ENCODE data around the gene E2F6. TPM values are rescaled to one million over a fixed set of nuclear protein-coding genes. Genes with fewer than 3 reads are reported as not detected.

E2F6 gene
- total RNA-seq, 1 donor from 2014 or later: 11.8 TPM

DNA sequence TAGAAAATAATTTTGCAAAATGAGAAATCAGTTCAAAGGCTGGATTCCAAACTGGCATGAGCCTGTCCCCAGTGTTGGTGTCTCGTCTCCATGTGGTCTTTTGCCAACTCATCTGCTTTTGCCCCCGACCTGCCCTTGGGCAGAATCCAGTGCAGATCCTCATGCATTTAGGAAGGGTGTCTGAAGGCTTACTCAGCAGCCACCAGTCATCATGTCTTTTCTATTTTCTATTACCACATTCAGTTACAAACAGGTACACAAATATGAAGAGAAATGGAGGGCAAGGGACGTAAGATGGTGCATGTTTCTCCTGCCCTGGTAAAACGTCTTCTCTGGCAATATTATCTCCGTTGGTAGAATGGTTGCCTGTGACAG, 43.5 kb downstream of the E2F6 start:
- intact Hi-C loops (cut with micrococcal nuclease): no loop called here
- Mint-ChIP-seq H3K9me3 (peaks cover 3% of the 10 kb centered on the region), H3K27me3 (no peaks in the 10 kb centered on the region), H3K4me1 (no peaks in the 10 kb centered on the region), H3K4me3 (no peak overlapping the region), H3K36me3 (ENCODE audit: low read depth) (no peaks in the 10 kb centered on the region), H3K27ac (no peak overlapping the region)
- ATAC-seq (ENCODE audit: low read depth): no peak
- TF ChIP-seq, protein P1, sequence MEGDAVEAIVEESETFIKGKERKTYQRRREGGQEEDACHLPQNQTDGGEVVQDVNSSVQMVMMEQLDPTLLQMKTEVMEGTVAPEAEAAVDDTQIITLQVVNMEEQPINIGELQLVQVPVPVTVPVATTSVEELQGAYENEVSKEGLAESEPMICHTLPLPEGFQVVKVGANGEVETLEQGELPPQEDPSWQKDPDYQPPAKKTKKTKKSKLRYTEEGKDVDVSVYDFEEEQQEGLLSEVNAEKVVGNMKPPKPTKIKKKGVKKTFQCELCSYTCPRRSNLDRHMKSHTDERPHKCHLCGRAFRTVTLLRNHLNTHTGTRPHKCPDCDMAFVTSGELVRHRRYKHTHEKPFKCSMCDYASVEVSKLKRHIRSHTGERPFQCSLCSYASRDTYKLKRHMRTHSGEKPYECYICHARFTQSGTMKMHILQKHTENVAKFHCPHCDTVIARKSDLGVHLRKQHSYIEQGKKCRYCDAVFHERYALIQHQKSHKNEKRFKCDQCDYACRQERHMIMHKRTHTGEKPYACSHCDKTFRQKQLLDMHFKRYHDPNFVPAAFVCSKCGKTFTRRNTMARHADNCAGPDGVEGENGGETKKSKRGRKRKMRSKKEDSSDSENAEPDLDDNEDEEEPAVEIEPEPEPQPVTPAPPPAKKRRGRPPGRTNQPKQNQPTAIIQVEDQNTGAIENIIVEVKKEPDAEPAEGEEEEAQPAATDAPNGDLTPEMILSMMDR (IDR thresholded peaks at IDR 0.05): no peak
- ChIA-PET POLR2A (no interaction called here), CTCF (no interaction called here)
- no peak for DNase-seq

DNA sequence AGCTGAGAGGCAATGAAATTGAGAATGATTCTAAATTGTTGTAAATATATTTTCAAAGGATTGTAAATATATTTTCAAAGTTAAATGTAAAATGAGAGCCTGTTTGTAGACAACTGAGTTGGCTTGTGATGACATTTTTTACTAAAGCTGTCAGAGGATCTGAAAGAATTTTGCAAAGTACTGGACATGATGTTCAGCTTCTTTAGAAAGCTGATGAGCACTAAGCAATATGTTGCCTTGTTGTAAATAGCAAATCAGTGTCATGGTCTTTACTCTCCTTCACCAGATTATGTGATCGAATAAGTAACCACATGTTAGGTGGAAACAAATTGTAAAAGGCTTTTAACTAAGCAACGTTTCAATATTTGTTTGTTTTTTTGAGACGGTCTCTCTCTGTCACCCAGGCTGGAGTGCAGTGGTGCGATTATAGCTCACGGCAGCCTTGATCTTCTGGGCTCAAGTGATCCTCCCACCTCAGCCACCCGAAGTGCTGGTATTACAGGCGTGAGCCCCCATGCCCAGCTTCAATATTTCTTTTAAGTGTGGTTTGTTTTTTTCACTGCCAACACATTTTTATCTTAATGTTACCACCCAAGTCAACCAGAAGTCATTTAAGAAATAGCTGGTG, 44.0 kb downstream of the E2F6 start:
- H3K27ac Mint-ChIP-seq: no peak overlapping the region
- TF ChIP-seq, protein P1 (IDR thresholded peaks at IDR 0.05): no peak
- no peaks in the 10 kb centered on the region for H3K4me1 Mint-ChIP-seq
- H3K36me3 Mint-ChIP-seq (ENCODE audit: low read depth): no peaks in the 10 kb centered on the region
- no peak overlapping the region for H3K4me3 Mint-ChIP-seq
- no peaks in the 10 kb centered on the region for H3K27me3 Mint-ChIP-seq
- CTCF ChIA-PET: no interaction called here
- ATAC-seq (ENCODE audit: low read depth) (no peak), DNase-seq (no peak)
- peaks cover 3% of the 10 kb centered on the region for H3K9me3 Mint-ChIP-seq
- POLR2A ChIA-PET: no interaction called here
- intact Hi-C loops (cut with micrococcal nuclease): no loop called here

DNA sequence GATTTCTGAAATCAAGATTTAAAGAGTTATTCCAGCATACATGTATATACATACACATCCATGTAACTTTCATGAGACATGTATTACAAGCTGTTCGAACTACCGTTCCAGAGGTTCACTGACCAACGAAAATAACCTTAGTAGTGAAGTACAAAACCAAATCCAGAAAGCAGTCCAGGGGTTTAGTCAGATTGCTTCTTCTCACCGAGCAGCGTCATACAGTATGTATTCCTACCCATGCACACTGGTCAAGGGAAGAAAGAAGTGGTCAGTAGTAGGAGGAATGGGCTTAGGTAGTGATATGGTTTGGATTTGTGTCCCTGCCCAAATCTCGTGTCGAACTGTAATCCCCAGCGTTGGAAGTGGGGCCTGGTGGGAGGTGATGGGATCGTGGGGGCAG, 45.3 kb downstream of the E2F6 start:
- no peaks in the 10 kb centered on the region for H3K27me3 Mint-ChIP-seq
- no peak overlapping the region for H3K4me3 Mint-ChIP-seq
- DNase-seq: no peak
- TF ChIP-seq, protein P1 (IDR thresholded peaks at IDR 0.05): no peak
- no peak overlapping the region for H3K27ac Mint-ChIP-seq
- intact Hi-C loops (cut with micrococcal nuclease): no loop called here
- CTCF ChIA-PET: no interaction called here
- no peak for ATAC-seq (ENCODE audit: low read depth)
- no peaks in the 10 kb centered on the region for H3K4me1 Mint-ChIP-seq
- POLR2A ChIA-PET: no interaction called here
- H3K36me3 Mint-ChIP-seq (ENCODE audit: low read depth): no peaks in the 10 kb centered on the region
- peaks cover 3% of the 10 kb centered on the region for H3K9me3 Mint-ChIP-seq

DNA sequence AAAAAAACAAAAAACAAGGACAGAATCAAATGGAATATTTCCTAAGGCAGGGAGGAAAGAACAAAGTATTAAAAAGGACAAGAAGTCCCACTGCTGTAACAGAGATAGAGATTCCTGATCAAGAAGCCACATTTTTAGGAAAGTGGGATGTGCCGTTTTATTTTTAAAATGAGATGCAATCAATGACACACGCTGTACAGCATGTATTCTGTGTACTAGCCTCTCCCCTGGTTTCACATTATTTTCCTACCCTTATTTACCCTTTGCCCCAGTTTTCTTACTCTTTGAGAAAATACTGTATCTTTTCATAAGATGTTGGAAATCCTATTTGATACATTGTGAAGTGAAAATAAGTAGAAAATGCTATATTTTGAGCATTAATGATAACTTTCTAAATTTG, 45.8 kb downstream of the E2F6 start:
- H3K4me1 Mint-ChIP-seq: no peaks in the 10 kb centered on the region
- H3K4me3 Mint-ChIP-seq: no peak overlapping the region
- intact Hi-C loops (cut with micrococcal nuclease): no loop called here
- ChIA-PET POLR2A (interaction anchor here (0.7 to 1.1 kb wide), 2 partner anchors 11 to 12 kb away, joined by 3 read pairs; no protein-coding TSS in a partner anchor), CTCF (no interaction called here)
- ATAC-seq (ENCODE audit: low read depth) (no peak), DNase-seq (no peak)
- no peaks in the 10 kb centered on the region for H3K27me3 Mint-ChIP-seq
- peaks cover 3% of the 10 kb centered on the region for H3K9me3 Mint-ChIP-seq
- no peaks in the 10 kb centered on the region for H3K36me3 Mint-ChIP-seq (ENCODE audit: low read depth)
- H3K27ac Mint-ChIP-seq: no peak overlapping the region
- TF ChIP-seq, protein P1 (IDR thresholded peaks at IDR 0.05): no peak

DNA sequence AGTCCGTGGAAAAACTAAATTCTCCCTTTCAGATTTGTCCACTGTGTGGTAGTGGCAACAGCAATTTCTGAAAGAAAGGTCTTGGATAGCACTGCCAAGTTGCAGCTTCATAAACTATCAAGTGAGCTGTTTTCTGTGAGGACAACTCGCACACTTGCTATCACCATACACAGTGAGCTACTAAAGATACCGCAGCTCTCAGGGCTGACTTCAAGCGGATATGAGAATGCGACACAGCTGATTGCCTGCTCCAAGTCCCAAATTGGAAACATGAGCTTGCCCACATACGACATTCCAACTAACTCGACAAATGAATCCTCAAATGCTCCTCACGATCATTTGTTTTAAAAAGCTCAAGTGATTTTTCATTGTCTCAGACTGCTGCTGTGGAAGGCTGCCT, 46.2 kb downstream of the E2F6 start:
- no peak overlapping the region for H3K27ac Mint-ChIP-seq
- CTCF ChIA-PET: no interaction called here
- H3K36me3 Mint-ChIP-seq (ENCODE audit: low read depth): no peaks in the 10 kb centered on the region
- no peak overlapping the region for H3K4me3 Mint-ChIP-seq
- no peaks in the 10 kb centered on the region for H3K27me3 Mint-ChIP-seq
- TF ChIP-seq, protein P1 (IDR thresholded peaks at IDR 0.05): no peak
- H3K9me3 Mint-ChIP-seq: peaks cover 3% of the 10 kb centered on the region
- H3K4me1 Mint-ChIP-seq: no peaks in the 10 kb centered on the region
- intact Hi-C loops (cut with micrococcal nuclease): no loop called here
- ATAC-seq (ENCODE audit: low read depth) (no peak), DNase-seq (no peak)
- POLR2A ChIA-PET: interaction anchor here (0.7 to 1.1 kb wide), 2 partner anchors 11 to 12 kb away, joined by 3 read pairs; no protein-coding TSS in a partner anchor

Data from activated B cell treated with CpG ODN at 0.5 μM for 24 hours (primary cell).